ENCODE measurements around the gene KRTAP5-7.
"Not testable (repeated sequence)": the region's sequence is repeated elsewhere in the genome, so short reads cannot be mapped to it uniquely, and the experiment has no call there.

The KRTAP5-7 gene

GRCh38 chr11:71526796-71527575, at the start of gene KRTAP5-7:
KRTAP5-7 (plus strand) TSS chr11:71527267; CDS start chr11:71527301, 34 bp downstream.
- not testable (repeated sequence) for DNase-seq

- DNase-seq: no peak
Observed at GRCh38 chr11:71477641-71478527, 49.2 kb upstream of the KRTAP5-7 start.

- no peak for DNase-seq
Observed at GRCh38 chr11:71478528-71478840, 48.6 kb upstream of the KRTAP5-7 start.

- DNase-seq: no peak
Observed at GRCh38 chr11:71481101-71481960, 45.7 kb upstream of the KRTAP5-7 start.

- DNase-seq: no peak
Observed at GRCh38 chr11:71482216-71482615, 44.9 kb upstream of the KRTAP5-7 start.

- DNase-seq: no peak
Observed at GRCh38 chr11:71482746-71483364, 44.2 kb upstream of the KRTAP5-7 start.

GRCh38 chr11:71483692-71484091, 43.4 kb upstream of the KRTAP5-7 start:
- no peak for DNase-seq

GRCh38 chr11:71484248-71485062, 42.6 kb upstream of the KRTAP5-7 start:
- DNase-seq: no peak

GRCh38 chr11:71485063-71485399, 42.0 kb upstream of the KRTAP5-7 start:
- no peak for DNase-seq

- DNase-seq: no peak
Observed at GRCh38 chr11:71485466-71485865, 41.6 kb upstream of the KRTAP5-7 start.

- no peak for DNase-seq
Observed at GRCh38 chr11:71486320-71486719, 40.7 kb upstream of the KRTAP5-7 start.

- no peak for DNase-seq
Observed at GRCh38 chr11:71488681-71489270, 38.3 kb upstream of the KRTAP5-7 start.

GRCh38 chr11:71489311-71490043, 37.6 kb upstream of the KRTAP5-7 start:
- DNase-seq: no peak

- no peak for DNase-seq
Observed at GRCh38 chr11:71490044-71490730, 36.9 kb upstream of the KRTAP5-7 start.

- DNase-seq: no peak
Observed at GRCh38 chr11:71490731-71491390, 36.2 kb upstream of the KRTAP5-7 start.

- DNase-seq: no peak
Observed at GRCh38 chr11:71491531-71491930, 35.5 kb upstream of the KRTAP5-7 start.

GRCh38 chr11:71491940-71492339, 35.1 kb upstream of the KRTAP5-7 start:
- DNase-seq: no peak

- DNase-seq: no peak
Observed at GRCh38 chr11:71495286-71496230, 31.5 kb upstream of the KRTAP5-7 start.
